OCI-LY1 (cell line): ENCODE results near the gene UST.

Experiments used
- H2AFZ ChIP-seq: fragments of 200-600 bp; sonication (generic), shearing (Covaris generic); 2 replicates; pipeline ENCODE4 v1.6.0; 2014; ENCODE audit warnings: antibody characterized with exemption, mild to moderate bottlenecking, low read length
- H3F3A ChIP-seq: fragments of 200-600 bp; sonication (generic), shearing (Covaris generic); 2 replicates; pipeline ENCODE4 v1.6.0; 2014; ENCODE audit warnings: mild to moderate bottlenecking, antibody characterized with exemption, low read length, moderate library complexity; ENCODE audit not compliant: insufficient read depth
- H3K27ac ChIP-seq: fragments of 200-600 bp; sonication (generic); 2 replicates; pipeline ENCODE4 v1.5.1; 2014; ENCODE audit warnings: low read length, mixed run types, mild to moderate bottlenecking, low read depth; ENCODE audit not compliant: poor library complexity, severe bottlenecking
- H3K27me3 ChIP-seq: fragments of 200-600 bp; sonication (generic); 2 replicates; pipeline ENCODE4 v1.6.0; 2014; ENCODE audit warnings: antibody characterized with exemption, mild to moderate bottlenecking, low read length, moderate library complexity; ENCODE audit not compliant: insufficient read depth
- H3K36me3 ChIP-seq: fragments of 200-600 bp; sonication (generic); 2 replicates; pipeline ENCODE4 v1.6.1; 2014; ENCODE audit warnings: mild to moderate bottlenecking, antibody characterized with exemption, low read length, moderate library complexity, mixed read lengths; ENCODE audit not compliant: insufficient read depth
- H3K4me1 ChIP-seq: fragments of 200-600 bp; sonication (generic); 2 replicates; pipeline ENCODE4 v1.5.1; 2014; ENCODE audit warnings: mild to moderate bottlenecking, low read length, moderate library complexity; ENCODE audit not compliant: insufficient read depth, severe bottlenecking
- H3K4me2 ChIP-seq: fragments of 200-600 bp; sonication (generic), shearing (Covaris generic); 2 replicates; pipeline ENCODE4 v1.6.1; 2014; ENCODE audit warnings: low read length
- H3K4me3 ChIP-seq: fragments of 200-600 bp; sonication (generic); 2 replicates; pipeline ENCODE4 v1.5.1; 2014; ENCODE audit warnings: low read length, low read depth, mild to moderate bottlenecking, mixed read lengths; ENCODE audit not compliant: poor library complexity, severe bottlenecking
- H3K79me2 ChIP-seq: fragments of 200-600 bp; shearing (Covaris generic); 2 replicates; pipeline ENCODE4 v1.6.1; 2016; ENCODE audit warnings: mixed run types, low read length, mixed read lengths; ENCODE audit not compliant: insufficient read depth
- H3K9ac ChIP-seq: fragments of 200-600 bp; sonication (generic), shearing (Covaris generic); 2 replicates; pipeline ENCODE4 v1.6.1; 2014; ENCODE audit warnings: mild to moderate bottlenecking, low read length, mixed read lengths
- H3K9me2 ChIP-seq: fragments of 200-600 bp; sonication (generic), shearing (Covaris generic); 2 replicates; pipeline ENCODE4 v1.6.1; 2014; ENCODE audit warnings: low read depth, mild to moderate bottlenecking, low read length, mixed read lengths
- H3K9me3 ChIP-seq: fragments of 200-600 bp; shearing (Covaris generic); 2 replicates; pipeline ENCODE4 v1.6.1; 2014; ENCODE audit warnings: low read length, mixed read lengths
- H4K20me1 ChIP-seq: fragments of 200-600 bp; sonication (generic), shearing (Covaris generic); 2 replicates; pipeline ENCODE4 v1.6.0; 2016; ENCODE audit warnings: mild to moderate bottlenecking, low read length; ENCODE audit not compliant: insufficient read depth
- CTCF ChIP-seq: fragments of 200-600 bp; sonication (generic), shearing (Covaris generic); IDR thresholded peaks from 2 replicates; pipeline ENCODE4 v1.5.1; 2017; ENCODE audit warnings: mild to moderate bottlenecking, antibody characterized with exemption, low read length, moderate library complexity, mixed read lengths
- EZH2 ChIP-seq: fragments of 200-600 bp; sonication (generic), shearing (Covaris generic); IDR thresholded peaks from 2 replicates; pipeline ENCODE4 v1.8.0; 2017; ENCODE audit warnings: borderline replicate concordance, mixed run types, mild to moderate bottlenecking, antibody characterized with exemption, low read length, moderate library complexity, mixed read lengths

The UST gene

GRCh38 chr6:149108749-149109100 lies 361.9 kb downstream of the UST start:
- Histone ChIP-seq H3K4me3 (no peak overlapping the region), H2AFZ (no peak overlapping the region), H3K9me3 (no peaks in the 10 kb centered on the region), H4K20me1 (no peaks in the 10 kb centered on the region), H3K9ac (no peak overlapping the region), H3K36me3 (no peaks in the 10 kb centered on the region), H3K79me2 (no peaks in the 10 kb centered on the region), H3F3A (no peaks in the 10 kb centered on the region), H3K4me1 (peaks cover 8% of the 10 kb centered on the region), H3K27ac (no peak overlapping the region), H3K9me2 (no peaks in the 10 kb centered on the region), H3K4me2 (no peak overlapping the region), H3K27me3 (no peaks in the 10 kb centered on the region)
- TF ChIP-seq EZH2 (no peak), CTCF (no peak)

GRCh38 chr6:149109397-149110070 lies 362.7 kb downstream of the UST start:
- no peaks in the 10 kb centered on the region for H3K9me2 ChIP-seq
- H3F3A ChIP-seq: no peaks in the 10 kb centered on the region
- no peak overlapping the region for H2AFZ ChIP-seq
- H3K9me3 ChIP-seq: no peaks in the 10 kb centered on the region
- no peak overlapping the region for H3K4me2 ChIP-seq
- peaks cover 8% of the 10 kb centered on the region for H3K4me1 ChIP-seq
- H3K27ac ChIP-seq: no peak overlapping the region
- TF ChIP-seq EZH2: no peak
- no peak for TF ChIP-seq CTCF
- no peaks in the 10 kb centered on the region for H3K27me3 ChIP-seq
- no peaks in the 10 kb centered on the region for H4K20me1 ChIP-seq
- H3K4me3 ChIP-seq: no peak overlapping the region
- H3K9ac ChIP-seq: no peak overlapping the region
- no peaks in the 10 kb centered on the region for H3K36me3 ChIP-seq
- H3K79me2 ChIP-seq: no peaks in the 10 kb centered on the region

- H3K4me3 ChIP-seq: no peak overlapping the region
- no peak overlapping the region for H3K27ac ChIP-seq
- H3K79me2 ChIP-seq: no peaks in the 10 kb centered on the region
- no peaks in the 10 kb centered on the region for H4K20me1 ChIP-seq
- no peaks in the 10 kb centered on the region for H3K27me3 ChIP-seq
- H3K9me2 ChIP-seq: no peaks in the 10 kb centered on the region
- H3K9ac ChIP-seq: no peak overlapping the region
- no peak overlapping the region for H2AFZ ChIP-seq
- no peak overlapping the region for H3K4me2 ChIP-seq
- no peaks in the 10 kb centered on the region for H3K36me3 ChIP-seq
- H3F3A ChIP-seq: no peaks in the 10 kb centered on the region
- TF ChIP-seq CTCF (no peak), EZH2 (no peak)
- peaks cover 8% of the 10 kb centered on the region for H3K4me1 ChIP-seq
- no peaks in the 10 kb centered on the region for H3K9me3 ChIP-seq
Observed at GRCh38 chr6:149111556-149112115, 364.8 kb downstream of the UST start.
